ENCODE measurements around the gene ERMN.

ERMN gene

GRCh38 chr2:157329524-157329923 lies 3.9 kb upstream of the ERMN start:
- DNase-seq (ENCODE audit: low read depth in 3 of 3): no peak

- DNase-seq (ENCODE audit: low read depth in 3 of 3): peak; percentile 80 to 89 (median 81)
Observed at GRCh38 chr2:157327621-157328500, 2.2 kb upstream of the ERMN start.

- DNase-seq (ENCODE audit: low read depth in 3 of 3): no peak
Observed at GRCh38 chr2:157327200-157327599, 1.6 kb upstream of the ERMN start.

GRCh38 chr2:157326698-157327097 lies 1.1 kb upstream of the ERMN start:
- DNase-seq (ENCODE audit: low read depth in 3 of 3): no peak

GRCh38 chr2:157324331-157324843 lies 1.2 kb downstream of the ERMN start:
- no peak for DNase-seq (ENCODE audit: low read depth in 3 of 3)

GRCh38 chr2:157322432-157322831 lies 3.2 kb downstream of the ERMN start:
- DNase-seq (ENCODE audit: low read depth in 3 of 3): no peak

GRCh38 chr2:157321466-157321865 lies 4.2 kb downstream of the ERMN start:
- no peak for DNase-seq (ENCODE audit: low read depth in 3 of 3)

GRCh38 chr2:157320409-157320808 lies 5.2 kb downstream of the ERMN start:
- DNase-seq (ENCODE audit: low read depth in 3 of 3): no peak

GRCh38 chr2:157319795-157320194 lies 5.8 kb downstream of the ERMN start:
- DNase-seq (ENCODE audit: low read depth in 3 of 3): no peak

- DNase-seq (ENCODE audit: low read depth in 3 of 3): no peak
Observed at GRCh38 chr2:157318884-157319283, 6.7 kb downstream of the ERMN start.

GRCh38 chr2:157315901-157316300 lies 9.7 kb downstream of the ERMN start:
- DNase-seq (ENCODE audit: low read depth in 3 of 3): no peak

- no peak for DNase-seq (ENCODE audit: low read depth in 3 of 3)
Observed at GRCh38 chr2:157312866-157313486, 12.6 kb downstream of the ERMN start.

- DNase-seq (ENCODE audit: low read depth in 3 of 3): no peak
Observed at GRCh38 chr2:157311706-157312105, 13.9 kb downstream of the ERMN start.

GRCh38 chr2:157309878-157310277 lies 15.7 kb downstream of the ERMN start:
- DNase-seq (ENCODE audit: low read depth in 3 of 3): no peak

GRCh38 chr2:157307021-157307420 lies 18.6 kb downstream of the ERMN start:
- DNase-seq (ENCODE audit: low read depth in 3 of 3): no peak

- no peak for DNase-seq (ENCODE audit: low read depth in 3 of 3)
Observed at GRCh38 chr2:157305723-157306110, 19.9 kb downstream of the ERMN start.

GRCh38 chr2:157304811-157305722 lies 20.6 kb downstream of the ERMN start:
- DNase-seq (ENCODE audit: low read depth in 3 of 3): no peak

GRCh38 chr2:157303612-157304011 lies 22.0 kb downstream of the ERMN start:
- no peak for DNase-seq (ENCODE audit: low read depth in 3 of 3)

- peak in 1 of 3 experiments; percentile 6 for DNase-seq (ENCODE audit: low read depth in 3 of 3)
Observed at GRCh38 chr2:157302492-157303099, 23.0 kb downstream of the ERMN start.

- DNase-seq (ENCODE audit: low read depth in 3 of 3): no peak
Observed at GRCh38 chr2:157301307-157301706, 24.3 kb downstream of the ERMN start.

- DNase-seq (ENCODE audit: low read depth in 3 of 3): no peak
Observed at GRCh38 chr2:157296958-157297357, 28.7 kb downstream of the ERMN start.

- DNase-seq (ENCODE audit: low read depth in 3 of 3): no peak
Observed at GRCh38 chr2:157296490-157296889, 29.1 kb downstream of the ERMN start.

All from stimulated activated CD4-positive, alpha-beta T cell treated with anti-CD3 and anti-CD28 coated beads, TNF-alpha, amount 100 ng/mL, for 24 hours (primary cell).